Measurements from ENCODE around the gene POLE3. TPM values are rescaled to one million over a fixed set of nuclear protein-coding genes. Genes with fewer than 3 reads are reported as not detected.
A peak's percentile ranks its signal among the peaks of the same experiment; 100 is the strongest.
"Not testable (repeated sequence)": the region's sequence is repeated elsewhere in the genome, so short reads cannot be mapped to it uniquely, and the experiment has no call there.

Gene POLE3
- total RNA-seq, 4 donors from 2014 or later, result 4.2 to 58.7 (median 24.4) TPM

- no peaks in the 10 kb centered on the region for H3K36me3 ChIP-seq
- H3K4me3 ChIP-seq, result no peak overlapping the region
- TF ChIP-seq POLR2AphosphoS5 (IDR thresholded peaks at IDR 0.05) (no peak), POLR2A (IDR thresholded peaks at IDR 0.05) (no peak), EP300 (IDR thresholded peaks at IDR 0.05; ENCODE audit: low read depth) (no peak)
- TF ChIP-seq, protein P1, sequence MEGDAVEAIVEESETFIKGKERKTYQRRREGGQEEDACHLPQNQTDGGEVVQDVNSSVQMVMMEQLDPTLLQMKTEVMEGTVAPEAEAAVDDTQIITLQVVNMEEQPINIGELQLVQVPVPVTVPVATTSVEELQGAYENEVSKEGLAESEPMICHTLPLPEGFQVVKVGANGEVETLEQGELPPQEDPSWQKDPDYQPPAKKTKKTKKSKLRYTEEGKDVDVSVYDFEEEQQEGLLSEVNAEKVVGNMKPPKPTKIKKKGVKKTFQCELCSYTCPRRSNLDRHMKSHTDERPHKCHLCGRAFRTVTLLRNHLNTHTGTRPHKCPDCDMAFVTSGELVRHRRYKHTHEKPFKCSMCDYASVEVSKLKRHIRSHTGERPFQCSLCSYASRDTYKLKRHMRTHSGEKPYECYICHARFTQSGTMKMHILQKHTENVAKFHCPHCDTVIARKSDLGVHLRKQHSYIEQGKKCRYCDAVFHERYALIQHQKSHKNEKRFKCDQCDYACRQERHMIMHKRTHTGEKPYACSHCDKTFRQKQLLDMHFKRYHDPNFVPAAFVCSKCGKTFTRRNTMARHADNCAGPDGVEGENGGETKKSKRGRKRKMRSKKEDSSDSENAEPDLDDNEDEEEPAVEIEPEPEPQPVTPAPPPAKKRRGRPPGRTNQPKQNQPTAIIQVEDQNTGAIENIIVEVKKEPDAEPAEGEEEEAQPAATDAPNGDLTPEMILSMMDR (IDR thresholded peaks at IDR 0.05), result no peak
- DNase-seq, result no peak
- in situ Hi-C loops (cut with MboI; ENCODE audit: low pct_ligation_motif_present in 1 of 4, low pct_unique_long_range_greater_than_20kb in 1 of 4, low sequenced_read_pairs in 3 of 4), result no loop called here
- 49 to 63% methylated on average over 3 of the region's 3 CpGs for WGBS, 2 donors (ENCODE audit: low coverage in 1 of 2)
- peaks cover 0 to 6% (median 0%) of the 10 kb centered on the region in 4 donors for H3K4me1 ChIP-seq
- intact Hi-C loops (cut with DNase I; ENCODE audit: low total_unique reads), result no loop called here
- H3K27ac ChIP-seq, result peak overlapping the region in 1 of 4 donors; percentile 56
- H3K27me3 ChIP-seq, result no peaks in the 10 kb centered on the region
- H3K9me3 ChIP-seq, result no peaks in the 10 kb centered on the region
Observed at GRCh38 chr9:113416149-113416721, 5.8 kb upstream of the POLE3 start.

DNA sequence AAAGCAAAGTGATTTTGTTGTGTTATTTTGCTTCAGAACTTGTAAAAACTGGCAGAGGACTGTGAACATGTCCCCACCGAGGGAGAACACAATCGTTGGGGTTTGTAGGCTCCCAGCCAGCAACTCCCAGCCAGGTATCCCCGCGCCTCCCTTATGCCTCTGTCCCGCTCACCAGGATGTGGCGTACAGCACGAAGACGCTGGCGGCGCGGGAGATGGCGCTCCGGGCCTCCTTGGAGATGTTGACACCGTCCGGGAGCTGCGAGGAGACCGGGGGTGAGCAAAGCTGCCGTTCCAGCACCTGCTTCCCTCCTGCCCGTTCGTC lies 630 bp downstream of the POLE3 start:
- peak overlapping the region; percentile 94 to 98 (median 96) for H3K27ac ChIP-seq
- peaks cover 6 to 31% (median 13%) of the 10 kb centered on the region in 4 donors for H3K4me1 ChIP-seq
- H3K9me3 ChIP-seq, result no peaks in the 10 kb centered on the region
- H3K36me3 ChIP-seq, result peaks cover 0 to 11% (median 0%) of the 10 kb centered on the region in 4 donors
- peak overlapping the region; percentile 49 to 95 (median 75) for H3K4me3 ChIP-seq
- WGBS, 2 donors (ENCODE audit: low coverage in 1 of 2), result 0% methylated on average over 20 of the region's 20 CpGs; no CpG with 5 or more reads in 1 of the 2 donors
- intact Hi-C loops (cut with DNase I; ENCODE audit: low total_unique reads), result loop anchor here (10.0 kb wide), 1 partner anchor 65 kb away; the partner anchor contains the start of genes BSPRY and WDR31
- TF ChIP-seq POLR2A (IDR thresholded peaks at IDR 0.05), result no peak
- in situ Hi-C loops (cut with MboI; ENCODE audit: low pct_ligation_motif_present in 1 of 4, low pct_unique_long_range_greater_than_20kb in 1 of 4, low sequenced_read_pairs in 3 of 4), result loop anchor here in 3 of 4 donors (10.0 kb wide), 3 partner anchors 95 to 135 kb away; partner anchors contain the start of genes CDC26 (in 3 of the 3), PRPF4 (in 3 of the 3) and RNF183 (in 1 of the 3)
- no peak for DNase-seq
- no peaks in the 10 kb centered on the region for H3K27me3 ChIP-seq

DNA sequence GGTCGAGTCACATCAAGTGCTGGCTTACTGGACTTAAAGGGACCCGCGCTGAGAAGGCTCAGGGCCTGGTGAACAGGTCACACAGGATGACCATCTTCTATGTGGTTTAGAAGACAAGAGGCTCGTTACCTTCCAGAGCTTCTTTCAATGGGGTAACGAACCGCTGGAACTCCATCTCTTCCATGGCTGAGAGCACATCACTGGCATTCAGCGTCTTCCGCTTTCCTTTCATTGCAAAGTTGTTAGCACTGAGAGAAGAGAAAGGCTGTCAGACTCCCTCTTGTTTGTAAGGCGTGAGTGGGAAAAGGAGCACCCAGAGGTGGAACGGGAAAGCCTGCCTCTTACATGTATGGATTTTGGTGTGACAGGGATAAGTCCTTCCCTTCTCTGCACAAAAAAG lies 994 bp downstream of the POLE3 start:
- peaks cover 6 to 31% (median 13%) of the 10 kb centered on the region in 4 donors for H3K4me1 ChIP-seq
- intact Hi-C loops (cut with DNase I; ENCODE audit: low total_unique reads), result loop anchor here (10.0 kb wide), 1 partner anchor 65 kb away; the partner anchor contains the start of genes BSPRY and WDR31

GRCh38 chr9:113406873-113407511 lies 3.5 kb downstream of the POLE3 start:
- H3K27ac ChIP-seq, result peak overlapping the region; percentile 36 to 54 (median 52)
- 29 to 39% methylated on average over 2 to 7 of the region's 7 CpGs for WGBS, 2 donors (ENCODE audit: low coverage in 1 of 2)
- not testable (repeated sequence) for H3K9me3 ChIP-seq, H3K27me3 ChIP-seq, H3K4me3 ChIP-seq
- peaks cover 6 to 31% (median 13%) of the 10 kb centered on the region in 4 donors for H3K4me1 ChIP-seq
- intact Hi-C loops (cut with DNase I; ENCODE audit: low total_unique reads) (loop anchor here (10.0 kb wide), 1 partner anchor 62 kb away; the partner anchor contains the start of genes BSPRY and WDR31), in situ Hi-C loops (cut with MboI; ENCODE audit: low pct_ligation_motif_present in 1 of 4, low pct_unique_long_range_greater_than_20kb in 1 of 4, low sequenced_read_pairs in 3 of 4) (loop anchor here in 3 of 4 donors (10.0 kb wide), 3 partner anchors 92 to 132 kb away; partner anchors contain the start of genes CDC26 (in 3 of the 3), PRPF4 (in 3 of the 3) and RNF183 (in 1 of the 3))
- TF ChIP-seq, protein P1 (IDR thresholded peaks at IDR 0.05), result peak; percentile 65 to 91 (median 81)
- TF ChIP-seq POLR2AphosphoS5 (IDR thresholded peaks at IDR 0.05), result peak in 1 of 3 donors; percentile 35
- H3K36me3 ChIP-seq, result peaks cover 0 to 11% (median 0%) of the 10 kb centered on the region in 4 donors
- peak; percentile 77 for DNase-seq

More for the DNA sequence above, 994 bp downstream of the POLE3 start:
- Histone ChIP-seq H3K27ac (peak overlapping the region; percentile 94 to 98 (median 96)), H3K27me3 (no peaks in the 10 kb centered on the region), H3K9me3 (no peaks in the 10 kb centered on the region), H3K4me3 (peak overlapping the region; percentile 49 to 95 (median 75)), H3K36me3 (peaks cover 0 to 11% (median 0%) of the 10 kb centered on the region in 4 donors)
- WGBS, 2 donors (ENCODE audit: low coverage in 1 of 2), result 28 to 29% methylated on average over 1 to 10 of the region's 10 CpGs
- DNase-seq, result no peak
- TF ChIP-seq POLR2AphosphoS5 (IDR thresholded peaks at IDR 0.05) (no peak), POLR2A (IDR thresholded peaks at IDR 0.05) (no peak), EP300 (IDR thresholded peaks at IDR 0.05; ENCODE audit: low read depth) (no peak)
- TF ChIP-seq, protein P1 (IDR thresholded peaks at IDR 0.05), result no peak
- in situ Hi-C loops (cut with MboI; ENCODE audit: low pct_ligation_motif_present in 1 of 4, low pct_unique_long_range_greater_than_20kb in 1 of 4, low sequenced_read_pairs in 3 of 4), result loop anchor here in 3 of 4 donors (10.0 kb wide), 3 partner anchors 95 to 135 kb away; partner anchors contain the start of genes CDC26 (in 3 of the 3), PRPF4 (in 3 of the 3) and RNF183 (in 1 of the 3)

DNA sequence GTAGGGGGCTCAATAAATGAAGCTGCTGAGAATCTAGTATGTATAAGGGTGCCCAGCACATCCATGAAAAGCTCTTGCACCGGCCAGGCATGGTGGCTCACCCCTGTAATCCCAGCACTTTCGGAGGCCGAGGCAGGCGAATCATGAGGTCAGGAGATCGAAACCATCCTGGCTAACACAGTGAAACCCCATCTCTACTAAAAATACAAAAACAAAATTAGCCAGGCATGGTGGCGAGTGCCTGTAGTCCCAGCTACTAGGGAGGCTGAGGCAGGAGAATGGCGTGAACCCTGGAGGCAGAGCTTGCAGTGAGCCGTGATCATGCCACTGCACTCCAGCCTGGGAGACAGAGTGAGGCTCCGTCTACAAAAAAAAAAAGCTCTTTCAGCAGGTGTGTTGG lies 4.1 kb downstream of the POLE3 start:
- intact Hi-C loops (cut with DNase I; ENCODE audit: low total_unique reads), result loop anchor here (10.0 kb wide), 1 partner anchor 62 kb away; the partner anchor contains the start of genes BSPRY and WDR31
- H3K27ac ChIP-seq, result peak overlapping the region; percentile 36 to 54 (median 52)
- peaks cover 6 to 30% (median 18%) of the 10 kb centered on the region in 4 donors for H3K4me1 ChIP-seq
- H3K36me3 ChIP-seq, result peaks cover 0 to 11% (median 0%) of the 10 kb centered on the region in 4 donors
- not testable (repeated sequence) for DNase-seq, H3K27me3 ChIP-seq, H3K4me3 ChIP-seq, H3K9me3 ChIP-seq
- in situ Hi-C loops (cut with MboI; ENCODE audit: low pct_ligation_motif_present in 1 of 4, low pct_unique_long_range_greater_than_20kb in 1 of 4, low sequenced_read_pairs in 3 of 4), result loop anchor here in 3 of 4 donors (10.0 kb wide), 3 partner anchors 92 to 132 kb away; partner anchors contain the start of genes CDC26 (in 3 of the 3), PRPF4 (in 3 of the 3) and RNF183 (in 1 of the 3)
- WGBS, 2 donors (ENCODE audit: low coverage in 1 of 2), result 86 to 87% methylated on average over 3 to 9 of the region's 9 CpGs
